Upper lobe of left lung (tissue), 4 donors: ENCODE data around the gene ASTN2.

Experiments
- CTCF ChIP-seq, 6 experiments: fragments of 450-650 bp in 4 of 6; fragments of 200-600 bp in 2 of 6; sonication (generic) in 2 of 6; IDR thresholded peaks; one replicate each; pipeline ENCODE4 v1.5.1; 2016 to 2019; ENCODE audit warnings: antibody characterized with exemption in 6 of 6
- EP300 ChIP-seq, 4 donors: sonication (generic); formaldehyde crosslinking; IDR thresholded peaks; one replicate each; pipeline ENCODE4 v1.5.1; 2017; ENCODE audit warnings: antibody characterized with exemption in 4 of 4, control low read depth in 2 of 4
- POLR2A ChIP-seq, 4 donors: fragments of 450-650 bp; IDR thresholded peaks; one replicate each; pipeline ENCODE4 v1.5.1; 2016 to 2017; ENCODE audit warnings: antibody characterized with exemption in 4 of 4, mild to moderate bottlenecking in 2 of 4
- POLR2AphosphoS5 ChIP-seq, 2 donors: sonication (generic); formaldehyde crosslinking; IDR thresholded peaks; one replicate each; pipeline ENCODE4 v1.5.1; 2017; ENCODE audit warnings: antibody characterized with exemption in 2 of 2

GRCh38 chr9:117044241-117044640 lies 370.6 kb downstream of the ASTN2 start:
- TF ChIP-seq POLR2AphosphoS5 (IDR thresholded peaks at IDR 0.05) (no peak), CTCF (IDR thresholded peaks at IDR 0.05) (no peak), POLR2A (IDR thresholded peaks at IDR 0.05) (no peak), EP300 (IDR thresholded peaks at IDR 0.05) (no peak)
